ENCODE data around the gene POP4.
"Not testable (repeated sequence)": the region's sequence is repeated elsewhere in the genome, so short reads cannot be mapped to it uniquely, and the experiment has no call there.

POP4 gene

DNA sequence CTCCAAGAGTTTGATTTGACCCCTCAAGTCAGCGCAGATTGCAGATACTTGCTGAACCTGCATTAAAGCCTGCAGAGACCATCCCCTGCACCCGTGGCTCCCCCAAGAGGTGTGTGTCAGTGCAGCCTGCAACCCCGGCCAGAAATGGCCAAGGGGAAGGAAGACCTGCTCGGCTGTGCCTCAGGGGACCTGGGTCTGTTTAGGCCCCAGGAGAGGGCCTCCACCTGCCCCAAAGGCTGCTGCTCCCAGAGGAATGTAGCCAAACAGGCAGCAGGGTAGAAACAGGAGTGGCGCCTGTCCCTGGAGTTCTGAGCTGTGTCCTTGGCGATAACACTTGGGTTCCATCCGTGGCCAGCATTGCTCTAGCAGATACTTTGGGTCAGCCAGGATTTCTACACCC, 8.0 kb downstream of the POP4 start:
- H3K27ac Mint-ChIP-seq, result no peak overlapping the region
- no peaks in the 10 kb centered on the region for H3K9me3 Mint-ChIP-seq
- peaks cover 52% of the 10 kb centered on the region for H3K36me3 Mint-ChIP-seq (ENCODE audit: low read depth)
- H3K4me3 Mint-ChIP-seq, result no peak overlapping the region
- no peaks in the 10 kb centered on the region for H3K27me3 Mint-ChIP-seq
- peaks cover 18% of the 10 kb centered on the region for H3K4me1 Mint-ChIP-seq (ENCODE audit: low read depth)

GRCh38 chr19:29614780-29615179, 8.7 kb downstream of the POP4 start:
- Mint-ChIP-seq H3K27me3 (no peaks in the 10 kb centered on the region), H3K36me3 (ENCODE audit: low read depth) (peaks cover 47% of the 10 kb centered on the region), H3K27ac (no peak overlapping the region), H3K4me1 (ENCODE audit: low read depth) (peaks cover 19% of the 10 kb centered on the region), H3K4me3 (no peak overlapping the region), H3K9me3 (no peaks in the 10 kb centered on the region)

GRCh38 chr19:29615891-29616425, 9.9 kb downstream of the POP4 start:
- H3K27me3 Mint-ChIP-seq, result no peaks in the 10 kb centered on the region
- peaks cover 19% of the 10 kb centered on the region for H3K4me1 Mint-ChIP-seq (ENCODE audit: low read depth)
- H3K4me3 Mint-ChIP-seq, result no peak overlapping the region
- H3K9me3 Mint-ChIP-seq, result no peaks in the 10 kb centered on the region
- H3K27ac Mint-ChIP-seq, result no peak overlapping the region
- H3K36me3 Mint-ChIP-seq (ENCODE audit: low read depth), result peaks cover 39% of the 10 kb centered on the region

GRCh38 chr19:29616541-29616940, 10.5 kb downstream of the POP4 start:
- no peaks in the 10 kb centered on the region for H3K27me3 Mint-ChIP-seq
- H3K36me3 Mint-ChIP-seq (ENCODE audit: low read depth), result peaks cover 33% of the 10 kb centered on the region

DNA sequence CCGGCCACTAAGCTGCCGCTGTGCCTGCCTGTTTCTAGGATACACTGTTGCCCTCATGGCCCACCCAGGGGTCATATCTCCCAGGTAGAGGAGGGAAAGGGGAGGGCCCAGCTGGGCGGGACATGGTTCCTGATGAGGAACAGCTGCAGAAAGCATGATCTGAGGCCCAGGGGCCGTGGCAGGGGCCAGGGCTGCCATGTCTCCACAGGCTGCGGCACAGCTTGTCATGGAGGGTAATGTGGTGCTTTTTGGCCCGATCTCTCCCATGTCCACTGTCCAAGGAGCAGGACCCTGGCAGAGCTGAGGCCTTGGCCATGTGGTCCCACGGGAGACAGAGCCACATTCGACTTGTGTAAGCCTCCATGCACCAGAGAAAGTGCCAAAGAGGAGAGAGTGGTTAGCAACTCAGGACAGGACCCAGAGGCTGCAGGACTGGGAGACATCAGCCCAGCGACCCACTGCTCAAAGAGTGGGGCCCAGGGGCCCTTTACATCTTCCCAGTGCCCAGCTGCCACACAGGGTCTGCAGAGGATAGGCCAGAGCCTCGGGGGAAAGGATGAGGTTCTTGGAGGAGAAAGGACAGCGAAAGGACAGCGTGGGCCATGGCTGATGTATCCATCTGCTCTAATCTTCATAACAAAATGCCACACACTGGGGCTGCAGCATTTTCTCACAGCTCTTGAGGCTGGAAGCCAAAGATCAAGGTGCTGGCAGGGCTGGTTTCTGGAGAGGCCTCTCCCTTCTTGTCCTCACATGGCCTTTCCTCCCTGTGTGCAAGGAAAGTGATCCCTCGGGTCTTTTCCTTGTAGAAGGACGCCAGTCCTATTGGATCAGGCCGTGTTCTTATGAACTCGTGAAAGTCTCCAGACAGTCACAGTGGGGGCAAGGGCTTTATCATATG, 11.5 kb downstream of the POP4 start:
- Mint-ChIP-seq H3K27me3 (no peaks in the 10 kb centered on the region), H3K36me3 (ENCODE audit: low read depth) (peaks cover 24% of the 10 kb centered on the region), H3K4me3 (no peak overlapping the region), H3K9me3 (no peaks in the 10 kb centered on the region), H3K27ac (no peak overlapping the region), H3K4me1 (ENCODE audit: low read depth) (peaks cover 29% of the 10 kb centered on the region)

More at GRCh38 chr19:29616541-29616940, 10.5 kb downstream of the POP4 start:
- Mint-ChIP-seq H3K9me3 (no peaks in the 10 kb centered on the region), H3K4me1 (ENCODE audit: low read depth) (peaks cover 19% of the 10 kb centered on the region), H3K4me3 (no peak overlapping the region), H3K27ac (no peak overlapping the region)

- Mint-ChIP-seq H3K4me1 (ENCODE audit: low read depth) (peaks cover 37% of the 10 kb centered on the region), H3K27me3 (no peaks in the 10 kb centered on the region), H3K36me3 (ENCODE audit: low read depth) (peaks cover 16% of the 10 kb centered on the region), H3K27ac (no peak overlapping the region), H3K9me3 (no peaks in the 10 kb centered on the region), H3K4me3 (no peak overlapping the region)
These were observed 12.4 kb downstream of the POP4 start for GRCh38 chr19:29618434-29618833.

DNA sequence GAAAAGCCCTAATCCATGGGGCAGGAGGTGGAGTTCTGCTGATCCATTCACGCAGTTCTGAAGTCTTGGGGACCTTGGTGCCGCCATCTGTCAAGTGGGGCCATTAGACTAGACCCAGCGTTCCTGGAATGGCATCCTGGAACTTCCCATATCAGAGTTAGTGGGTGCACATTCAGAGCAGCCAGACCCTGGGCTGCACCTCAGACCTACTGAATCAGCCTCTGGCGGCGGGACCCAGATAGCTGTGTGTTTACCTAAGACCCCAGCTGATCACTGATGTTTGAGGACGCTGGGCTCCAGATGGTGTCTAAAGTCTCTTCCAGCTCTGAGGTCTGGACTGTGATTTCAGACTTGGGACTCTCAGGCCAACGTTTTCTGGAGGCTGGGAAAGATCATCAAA, 12.8 kb downstream of the POP4 start:
- Mint-ChIP-seq H3K27ac (no peak overlapping the region), H3K4me1 (ENCODE audit: low read depth) (peaks cover 42% of the 10 kb centered on the region), H3K27me3 (no peaks in the 10 kb centered on the region), H3K4me3 (no peak overlapping the region), H3K9me3 (no peaks in the 10 kb centered on the region), H3K36me3 (ENCODE audit: low read depth) (peaks cover 16% of the 10 kb centered on the region)

GRCh38 chr19:29620931-29621351, 14.9 kb downstream of the POP4 start:
- Mint-ChIP-seq H3K4me3 (peak overlapping the region; percentile 57), H3K9me3 (no peaks in the 10 kb centered on the region), H3K4me1 (ENCODE audit: low read depth) (peaks cover 47% of the 10 kb centered on the region), H3K27me3 (no peaks in the 10 kb centered on the region), H3K27ac (peak overlapping the region; percentile 85), H3K36me3 (ENCODE audit: low read depth) (peaks cover 4% of the 10 kb centered on the region)

- no peaks in the 10 kb centered on the region for H3K27me3 Mint-ChIP-seq
- H3K27ac Mint-ChIP-seq, result peak overlapping the region; percentile 85
- H3K4me1 Mint-ChIP-seq (ENCODE audit: low read depth), result peaks cover 47% of the 10 kb centered on the region
- H3K4me3 Mint-ChIP-seq, result peak overlapping the region; percentile 57
- H3K36me3 Mint-ChIP-seq (ENCODE audit: low read depth), result no peaks in the 10 kb centered on the region
- H3K9me3 Mint-ChIP-seq, result no peaks in the 10 kb centered on the region
These were observed 16.3 kb downstream of the POP4 start for GRCh38 chr19:29622166-29623070.

DNA sequence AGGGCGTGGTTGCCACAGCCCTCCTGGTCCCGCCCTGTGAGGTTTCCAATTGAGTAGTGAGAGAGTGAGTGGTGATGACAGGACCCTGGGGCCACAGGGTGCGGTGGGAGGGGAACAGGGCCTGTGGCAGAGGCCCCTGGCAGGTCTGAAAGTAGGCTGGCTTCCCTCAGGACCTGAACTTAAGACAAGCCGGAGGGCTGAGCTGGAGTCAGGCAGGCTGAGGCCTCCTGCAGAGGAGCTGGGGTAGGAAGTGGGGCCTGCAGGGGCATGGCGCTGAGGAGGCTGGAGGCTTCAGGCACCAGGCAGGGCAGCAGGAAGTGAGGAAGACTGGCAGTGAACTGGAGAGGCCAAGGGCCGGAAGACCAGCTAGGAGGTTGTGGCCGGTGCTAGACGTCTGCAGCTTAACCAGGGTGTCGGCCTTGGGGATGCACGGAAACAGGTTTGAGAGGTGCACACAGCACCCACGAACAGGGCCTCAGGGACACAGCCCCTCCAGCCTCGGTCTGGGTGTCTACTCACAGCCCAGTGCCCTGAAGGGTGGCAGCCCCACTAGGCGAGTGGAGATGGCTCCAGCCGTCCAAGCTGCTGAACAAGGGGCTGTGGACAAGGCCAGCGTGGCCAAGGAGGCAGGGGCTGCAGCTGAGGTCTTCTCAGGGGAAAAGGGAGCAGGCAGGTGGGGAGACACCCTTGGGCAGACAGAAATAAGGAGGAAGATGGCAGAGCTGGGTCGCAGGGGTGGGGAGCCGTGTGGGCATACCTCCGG, 17.8 kb downstream of the POP4 start:
- H3K4me1 Mint-ChIP-seq (ENCODE audit: low read depth), result peaks cover 47% of the 10 kb centered on the region
- H3K27ac Mint-ChIP-seq, result peak overlapping the region; percentile 74
- peak overlapping the region; percentile 81 for H3K4me3 Mint-ChIP-seq

DNA sequence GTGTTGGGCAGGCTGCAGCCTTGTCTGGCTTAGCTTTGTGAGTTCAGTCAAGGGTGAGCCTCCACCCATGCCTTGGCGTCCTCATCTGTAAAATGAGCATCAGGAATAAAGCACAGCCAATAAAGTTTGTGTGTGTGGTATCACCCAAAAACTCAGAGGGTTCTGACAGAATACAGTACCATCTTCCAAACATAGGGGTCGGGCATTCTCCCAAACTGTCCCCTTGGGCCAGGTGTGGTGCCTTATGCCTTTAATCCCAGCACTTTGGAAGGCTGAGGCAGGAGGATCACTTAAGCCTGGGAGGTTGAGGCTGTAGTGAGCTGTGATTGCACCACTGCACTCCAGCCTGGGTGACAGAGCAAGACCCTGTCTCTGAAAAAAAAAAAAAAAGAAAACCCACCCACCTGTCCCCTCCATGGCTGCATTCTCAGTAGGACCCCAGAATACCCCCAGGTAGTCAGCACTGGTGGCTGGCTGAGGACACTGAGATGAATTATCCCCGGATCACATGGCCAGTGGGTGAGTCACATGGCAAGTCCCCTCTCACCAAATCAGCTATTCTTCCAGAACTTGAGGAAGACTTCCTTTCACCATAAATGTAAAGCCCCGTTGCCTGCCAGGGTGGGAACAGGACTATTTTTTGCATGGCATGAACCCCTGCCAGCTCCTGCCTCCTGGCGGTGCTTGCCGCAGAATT, 18.6 kb downstream of the POP4 start:
- H3K36me3 Mint-ChIP-seq (ENCODE audit: low read depth), result no peaks in the 10 kb centered on the region
- H3K4me3 Mint-ChIP-seq, result peak overlapping the region; percentile 81
- H3K4me1 Mint-ChIP-seq (ENCODE audit: low read depth), result peaks cover 47% of the 10 kb centered on the region
- H3K27ac Mint-ChIP-seq, result peak overlapping the region; percentile 74
- no peaks in the 10 kb centered on the region for H3K27me3 Mint-ChIP-seq
- no peaks in the 10 kb centered on the region for H3K9me3 Mint-ChIP-seq

More for the DNA sequence above, 17.8 kb downstream of the POP4 start:
- no peaks in the 10 kb centered on the region for H3K9me3 Mint-ChIP-seq
- H3K36me3 Mint-ChIP-seq (ENCODE audit: low read depth), result no peaks in the 10 kb centered on the region
- H3K27me3 Mint-ChIP-seq, result no peaks in the 10 kb centered on the region

DNA sequence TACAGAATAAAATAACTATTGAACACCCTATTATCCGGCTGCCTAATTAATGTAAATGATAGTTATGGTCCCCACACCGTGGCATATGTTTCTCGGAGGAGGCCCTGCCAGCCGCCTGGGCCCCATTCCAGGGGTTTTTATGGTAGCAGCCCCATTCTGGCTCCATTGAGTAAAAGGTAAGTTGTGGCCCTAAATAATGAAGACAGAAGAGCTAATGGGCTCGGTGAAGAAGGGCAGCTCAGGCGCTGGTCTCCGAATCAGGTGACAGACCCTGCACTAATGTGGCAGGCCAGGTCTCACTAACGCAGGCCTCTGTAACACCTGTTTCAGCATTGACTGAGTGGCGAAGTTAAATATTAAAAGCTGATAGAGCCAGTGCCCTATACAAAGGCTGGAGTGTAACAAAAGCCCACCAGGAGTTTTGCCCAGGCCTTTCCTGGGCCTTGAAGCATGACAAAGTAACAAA, 19.1 kb downstream of the POP4 start:
- H3K27me3 Mint-ChIP-seq, result no peaks in the 10 kb centered on the region
- no peaks in the 10 kb centered on the region for H3K9me3 Mint-ChIP-seq
- peaks cover 42% of the 10 kb centered on the region for H3K4me1 Mint-ChIP-seq (ENCODE audit: low read depth)
- no peak overlapping the region for H3K4me3 Mint-ChIP-seq
- H3K36me3 Mint-ChIP-seq (ENCODE audit: low read depth), result no peaks in the 10 kb centered on the region
- no peak overlapping the region for H3K27ac Mint-ChIP-seq

GRCh38 chr19:29626386-29626785, 20.3 kb downstream of the POP4 start:
- H3K4me3 Mint-ChIP-seq, result no peak overlapping the region
- H3K4me1 Mint-ChIP-seq (ENCODE audit: low read depth), result peaks cover 30% of the 10 kb centered on the region

DNA sequence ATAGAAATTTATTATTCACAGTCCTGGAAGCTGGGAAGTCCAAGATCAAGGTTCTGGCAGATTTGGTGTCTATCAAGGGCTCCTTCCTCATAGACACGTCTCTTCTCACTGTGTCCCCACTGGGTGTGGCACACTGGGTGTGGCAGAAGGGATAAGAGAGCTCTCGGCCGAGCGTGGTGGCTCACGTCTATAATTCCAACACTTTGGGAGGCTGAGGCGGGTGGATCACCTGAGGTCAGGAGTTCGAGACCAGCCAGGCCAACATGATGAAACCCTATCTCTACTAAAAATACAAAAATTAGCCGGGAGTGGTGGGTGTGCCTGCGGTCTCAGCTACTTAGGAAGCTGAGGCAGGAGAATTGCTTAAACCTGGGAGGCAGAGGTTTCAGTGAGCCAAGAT, 20.7 kb downstream of the POP4 start:
- H3K27me3 Mint-ChIP-seq; H3K36me3 Mint-ChIP-seq (ENCODE audit: low read depth); H3K27ac Mint-ChIP-seq; H3K4me3 Mint-ChIP-seq; H3K9me3 Mint-ChIP-seq: not testable (repeated sequence)
- H3K4me1 Mint-ChIP-seq (ENCODE audit: low read depth), result peaks cover 26% of the 10 kb centered on the region

More at GRCh38 chr19:29626386-29626785, 20.3 kb downstream of the POP4 start:
- Mint-ChIP-seq H3K27ac (no peak overlapping the region), H3K36me3 (ENCODE audit: low read depth) (no peaks in the 10 kb centered on the region), H3K27me3 (no peaks in the 10 kb centered on the region), H3K9me3 (no peaks in the 10 kb centered on the region)
